Panc1 (cell line): ENCODE results near the gene NRROS. TPM values are rescaled to one million over a fixed set of nuclear protein-coding genes. Genes with fewer than 3 reads are reported as not detected.

ENCODE experiments used
- ATAC-seq: fragments of 200-7000 bp; cut with Tn5 transposase; 2 replicates; pipeline ENCODE4 v1.9.1; 2020; ENCODE audit warnings: mild to moderate bottlenecking, moderate library complexity
- BruUV-seq: library from RNA; stranded (reverse); fragments of 400-500 nt; replicated peaks from 2 replicates; lab custom pipeline; 2021; lab: Mats Ljungman, UMichigan
- CTCF ChIA-PET: fragments of 300-600 bp; sonication (Branson Sonifier 250); formaldehyde crosslinking; loops from one replicate; lab custom pipeline; 2022; ENCODE audit warnings: antibody characterized with exemption; lab: Charles Lee
- POLR2A ChIA-PET: fragments of 300-600 bp; sonication (Branson Sonifier 250); formaldehyde crosslinking; loops from one replicate; lab custom pipeline; 2022; ENCODE audit warnings: antibody characterized with exemption; lab: Charles Lee
- DNase-seq: peaks from one replicate; pipeline ENCODE4 v3.0.0-alpha.2; 2010; ENCODE audit warnings: low read depth, low spot score
- H3K27ac ChIP-seq: 2 replicates; pipeline ENCODE4 v1.5.1; 2011; ENCODE audit warnings: mild to moderate bottlenecking, low read length, inconsistent platforms
- H3K27me3 ChIP-seq: fragments of 200-500 bp; sonication (Bioruptor generic); 2 replicates; pipeline ENCODE4 v1.6.0; 2014; ENCODE audit warnings: low read length, inconsistent platforms; ENCODE audit not compliant: control insufficient read depth, insufficient read depth
- H3K36me3 ChIP-seq: fragments of 200-500 bp; sonication (Bioruptor generic); 2 replicates; pipeline ENCODE4 v1.5.1; 2014; ENCODE audit warnings: inconsistent platforms, mild to moderate bottlenecking, low read length, moderate library complexity; ENCODE audit not compliant: control insufficient read depth, insufficient read depth
- H3K4me1 ChIP-seq: 2 replicates; pipeline ENCODE4 v1.5.1; 2011; ENCODE audit warnings: inconsistent platforms, mild to moderate bottlenecking, low read length, moderate library complexity; ENCODE audit not compliant: control insufficient read depth, insufficient read depth
- H3K4me3 ChIP-seq, 2 experiments: 2 replicates each; pipeline ENCODE4 v1.5.1; 2011 to 2012; ENCODE audit warnings: low read depth in 2 of 2, low read length in 2 of 2, mild to moderate bottlenecking in 2 of 2, inconsistent platforms in 1 of 2, moderate library complexity in 1 of 2
- H3K9me3 ChIP-seq: fragments of 200-500 bp; sonication (Bioruptor generic); 2 replicates; pipeline ENCODE4 v1.5.1; 2014; ENCODE audit warnings: low read depth, mild to moderate bottlenecking, inconsistent platforms, low read length, moderate library complexity; ENCODE audit not compliant: control insufficient read depth, insufficient read depth
- CTCF ChIP-seq: fragments of 450-650 bp; IDR thresholded peaks from 2 replicates; pipeline ENCODE4 v1.5.1; 2017; ENCODE audit warnings: mild to moderate bottlenecking
- POLR2AphosphoS5 ChIP-seq: IDR thresholded peaks from 2 replicates; pipeline ENCODE4 v1.6.1; 2012; ENCODE audit warnings: mild to moderate bottlenecking, low read depth, low read length, moderate library complexity
- REST ChIP-seq, 2 experiments: IDR thresholded peaks; 2 replicates each; pipeline ENCODE4 v1.6.1; 2011 to 2012; ENCODE audit warnings: low read depth in 2 of 2, control low read depth in 1 of 2, low read length in 1 of 2, mild to moderate bottlenecking in 1 of 2, moderate library complexity in 1 of 2; ENCODE audit not compliant: insufficient read depth in 1 of 2
- SIN3A ChIP-seq: IDR thresholded peaks from 2 replicates; pipeline ENCODE4 v1.6.1; 2012; ENCODE audit warnings: low read depth, mild to moderate bottlenecking, low read length, moderate library complexity, borderline replicate concordance; ENCODE audit not compliant: insufficient read depth
- TCF7L2 ChIP-seq: IDR thresholded peaks from 2 replicates; pipeline ENCODE4 v1.6.1; 2011; ENCODE audit warnings: mild to moderate bottlenecking, low read depth, low read length, inconsistent platforms
- in situ Hi-C: cut with HindIII; loops from 2 replicates; pipeline ENCODE4 v1.10.0; 2016; ENCODE audit warnings: low sequenced_read_pairs, low pct_unique_long_range_greater_than_20kb
- intact Hi-C: fragments of 100-400 bp; cut with micrococcal nuclease; formaldehyde crosslinking; loops from one replicate; pipeline ENCODE4 v1.10.0; 2022; ENCODE audit not compliant: unreplicated experiment
- total RNA-seq: library from RNA; stranded (reverse); gene quantifications from one replicate; pipeline ENCODE4 v1.2.1, GENCODE V29; 2021; ENCODE audit not compliant: unreplicated experiment

NRROS gene
- total RNA-seq, 1 experiment from 2014 or later = 8.8 TPM

- POLR2A ChIA-PET = interaction anchor here (0.7 kb wide), 1 partner anchor 415 kb away, joined by 4 read pairs; no protein-coding TSS in a partner anchor
- CTCF ChIA-PET = interaction anchor here (0.6 to 0.8 kb wide), 2 partner anchors 24 to 1797 kb away, joined by 3 read pairs; no protein-coding TSS in a partner anchor
- H3K9me3 ChIP-seq = no peaks in the 10 kb centered on the region
- intact Hi-C loops (no loop called here), in situ Hi-C loops (no loop called here)
- TSS peak; percentile 96 for BruUV-seq
- H3K4me3 ChIP-seq = peak overlapping the region; percentile 56 to 88; a peak in 3 of 4 replicates
- H3K4me1 ChIP-seq = peaks cover 17% of the 10 kb centered on the region
- peak overlapping the region; percentile 94 for H3K27ac ChIP-seq
- no peak for ATAC-seq
- H3K27me3 ChIP-seq = no peaks in the 10 kb centered on the region
- no peaks in the 10 kb centered on the region for H3K36me3 ChIP-seq
- TF ChIP-seq POLR2AphosphoS5 (no peak), REST (IDR thresholded peaks at IDR 0.05; ENCODE audit: insufficient read depth in 1 of 2, low read depth in 2 of 2, low read length in 1 of 2) (peak; percentile 6 to 55; a peak in 1 of 4 replicates), CTCF (no peak), TCF7L2 (no peak), SIN3A (no peak)
- no peak for DNase-seq
Observed at GRCh38 chr3:196633555-196634151, 5.8 kb upstream of the NRROS start.

GRCh38 chr3:196634224-196634623 lies 5.3 kb upstream of the NRROS start:
- ChIA-PET POLR2A (no interaction called here), CTCF (no interaction called here)
- DNase-seq (no peak), ATAC-seq (no peak)
- in situ Hi-C loops = no loop called here
- H3K36me3 ChIP-seq = no peaks in the 10 kb centered on the region
- no TSS peak for BruUV-seq
- H3K9me3 ChIP-seq = no peaks in the 10 kb centered on the region
- intact Hi-C loops = no loop called here
- TF ChIP-seq SIN3A (no peak), TCF7L2 (no peak), CTCF (no peak), REST (IDR thresholded peaks at IDR 0.05; ENCODE audit: insufficient read depth in 1 of 2, low read depth in 2 of 2, low read length in 1 of 2) (no peak), POLR2AphosphoS5 (no peak)
- H3K4me1 ChIP-seq = peaks cover 21% of the 10 kb centered on the region
- no peak overlapping the region for H3K4me3 ChIP-seq
- no peaks in the 10 kb centered on the region for H3K27me3 ChIP-seq
- H3K27ac ChIP-seq = no peak overlapping the region
